HG03442 (cell line): Measurements from ENCODE around the gene TENT4A.

Experiments
- ATAC-seq: cut with Tn5 transposase; IDR thresholded peaks from one replicate; pipeline ENCODE4 v1.9.1; 2021; ENCODE audit warnings: mild to moderate bottlenecking, moderate library complexity; ENCODE audit not compliant: unreplicated experiment

Gene TENT4A

GRCh38 chr5:6749026-6749716 is 35.9 kb downstream of the TENT4A start:
- no peak for ATAC-seq

GRCh38 chr5:6750142-6750840 is 37.1 kb downstream of the TENT4A start:
- no peak for ATAC-seq

GRCh38 chr5:6750951-6751685 is 37.9 kb downstream of the TENT4A start:
- ATAC-seq: no peak

- ATAC-seq: no peak
These were observed 39.0 kb downstream of the TENT4A start for GRCh38 chr5:6752236-6752635.

- no peak for ATAC-seq
These were observed 39.5 kb downstream of the TENT4A start for GRCh38 chr5:6752782-6753181.

GRCh38 chr5:6753851-6754250 is 40.6 kb downstream of the TENT4A start:
- ATAC-seq: no peak

GRCh38 chr5:6754766-6755165 is 41.5 kb downstream of the TENT4A start:
- ATAC-seq: no peak

- no peak for ATAC-seq
These were observed 42.3 kb downstream of the TENT4A start for GRCh38 chr5:6755519-6755918.

- no peak for ATAC-seq
These were observed 42.7 kb downstream of the TENT4A start for GRCh38 chr5:6755941-6756340.

- ATAC-seq: no peak
These were observed 44.3 kb downstream of the TENT4A start for GRCh38 chr5:6757414-6757969.

GRCh38 chr5:6758236-6758635 is 45.0 kb downstream of the TENT4A start:
- ATAC-seq: no peak

GRCh38 chr5:6758706-6759105 is 45.5 kb downstream of the TENT4A start:
- ATAC-seq: no peak

- ATAC-seq: no peak
These were observed 46.2 kb downstream of the TENT4A start for GRCh38 chr5:6759401-6759800.

- ATAC-seq: no peak
These were observed 46.8 kb downstream of the TENT4A start for GRCh38 chr5:6759983-6760382.

GRCh38 chr5:6760686-6761085 is 47.5 kb downstream of the TENT4A start:
- no peak for ATAC-seq

- ATAC-seq: no peak
These were observed 48.1 kb downstream of the TENT4A start for GRCh38 chr5:6761333-6761732.

GRCh38 chr5:6762116-6762515 is 48.9 kb downstream of the TENT4A start:
- no peak for ATAC-seq

GRCh38 chr5:6762697-6763096 is 49.5 kb downstream of the TENT4A start:
- no peak for ATAC-seq

GRCh38 chr5:6763191-6763590 is 50.0 kb downstream of the TENT4A start:
- no peak for ATAC-seq

- peak; percentile 89 for ATAC-seq
These were observed 52.6 kb downstream of the TENT4A start for GRCh38 chr5:6765612-6766525.
